HepG2 (cell line): ENCODE measurements around the gene CNTROB. TPM values are rescaled to one million over a fixed set of nuclear protein-coding genes. Genes with fewer than 3 reads are reported as not detected.

Experiments used
- ATM ChIP-seq: fragments of 450-650 bp; IDR thresholded peaks from 2 replicates; pipeline ENCODE4 v1.7.1; 2017; ENCODE audit warnings: mild to moderate bottlenecking, borderline replicate concordance
- ETV5 ChIP-seq: IDR thresholded peaks from 2 replicates; pipeline ENCODE4 v1.6.1; 2018; ENCODE audit warnings: missing biosample characterization, missing genetic modification reagents, inconsistent platforms, borderline replicate concordance
- FOSL2 ChIP-seq: sonication (generic); formaldehyde crosslinking; IDR thresholded peaks from 2 replicates; pipeline ENCODE4 v1.4.0; 2020; ENCODE audit warnings: missing genetic modification reagents
- IRF9 ChIP-seq: sonication (generic); formaldehyde crosslinking; IDR thresholded peaks from 2 replicates; pipeline ENCODE4 v1.8.0; 2022; ENCODE audit warnings: missing genetic modification reagents, mild to moderate bottlenecking, borderline replicate concordance
- JUNB ChIP-seq: sonication (generic); formaldehyde crosslinking; IDR thresholded peaks from 2 replicates; pipeline ENCODE4 v1.8.0; 2022; ENCODE audit warnings: missing genetic modification reagents, mild to moderate bottlenecking, borderline replicate concordance
- KLF6 ChIP-seq: IDR thresholded peaks from 2 replicates; pipeline ENCODE4 v1.8.0; 2016; ENCODE audit warnings: missing biosample characterization, missing genetic modification reagents
- MLLT10 ChIP-seq: sonication (generic); formaldehyde crosslinking; IDR thresholded peaks from 2 replicates; pipeline ENCODE4 v1.4.0; 2020; ENCODE audit warnings: missing genetic modification reagents
- MXD1 ChIP-seq: sonication (generic); formaldehyde crosslinking; IDR thresholded peaks from 2 replicates; pipeline ENCODE4 v1.4.0; 2020; ENCODE audit warnings: mild to moderate bottlenecking, missing genetic modification reagents
- NRL ChIP-seq: sonication (generic); formaldehyde crosslinking; IDR thresholded peaks from 2 replicates; pipeline ENCODE4 v1.5.0; 2020; ENCODE audit warnings: missing genetic modification reagents, mild to moderate bottlenecking, moderate library complexity, borderline replicate concordance
- RFX3 ChIP-seq: IDR thresholded peaks from 2 replicates; pipeline ENCODE4 v1.6.1; 2016; ENCODE audit warnings: missing biosample characterization, missing genetic modification reagents
- SCMH1 ChIP-seq: sonication (generic); formaldehyde crosslinking; IDR thresholded peaks from 2 replicates; pipeline ENCODE4 v1.9.0; 2021; ENCODE audit warnings: missing genetic modification reagents, mild to moderate bottlenecking, borderline replicate concordance
- TGIF2 ChIP-seq: IDR thresholded peaks from 2 replicates; pipeline ENCODE4 v1.6.1; 2016; ENCODE audit warnings: control low read depth, missing compliant biosample characterization
- ZBTB34 ChIP-seq: sonication (generic); formaldehyde crosslinking; IDR thresholded peaks from 2 replicates; pipeline ENCODE4 v1.8.0; 2022; ENCODE audit warnings: mild to moderate bottlenecking, missing genetic modification reagents
- ZGPAT ChIP-seq: IDR thresholded peaks from 2 replicates; pipeline ENCODE4 v1.6.1; 2016; ENCODE audit warnings: mild to moderate bottlenecking
- ZMAT3 ChIP-seq: sonication (generic); formaldehyde crosslinking; conservative IDR thresholded peaks from 2 replicates; pipeline ENCODE4 v1.7.0; 2021; ENCODE audit warnings: missing genetic modification reagents
- ZNF124 ChIP-seq: sonication (generic); formaldehyde crosslinking; IDR thresholded peaks from 2 replicates; pipeline ENCODE4 v1.4.0; 2020; ENCODE audit warnings: missing genetic modification reagents
- ZNF33A ChIP-seq: sonication (generic); formaldehyde crosslinking; IDR thresholded peaks from 2 replicates; pipeline ENCODE4 v1.5.1; 2020; ENCODE audit warnings: missing genetic modification reagents, mild to moderate bottlenecking, moderate library complexity, borderline replicate concordance
- ZNF629 ChIP-seq: sonication (generic); formaldehyde crosslinking; conservative IDR thresholded peaks from 2 replicates; pipeline ENCODE4 v1.5.0; 2020; ENCODE audit warnings: missing genetic modification reagents
- ZNF713 ChIP-seq: sonication (generic); formaldehyde crosslinking; IDR thresholded peaks from 2 replicates; pipeline ENCODE4 v1.4.0; 2020; ENCODE audit warnings: mild to moderate bottlenecking, missing genetic modification reagents
- ZNF766 ChIP-seq: sonication (generic); formaldehyde crosslinking; IDR thresholded peaks from 2 replicates; pipeline ENCODE4 v1.5.0; 2020; ENCODE audit warnings: missing genetic modification reagents, borderline replicate concordance
- ZNF883 ChIP-seq: sonication (generic); formaldehyde crosslinking; IDR thresholded peaks from 2 replicates; pipeline ENCODE4 v1.5.1; 2020; ENCODE audit warnings: mild to moderate bottlenecking, missing genetic modification reagents; ENCODE audit errors: not compliant biosample characterization
- polyA plus RNA-seq, 8 experiments: library from polyadenylated mRNA; depleted of rRNA in 3 of 8; stranded (reverse) in 7 of 8; unstranded in 1 of 8; fragments of >200 nt; fragmentation: Illumina TruSeq in 4 of 8; extraction: Trizol in 4 of 8; gene quantifications; 2 replicates each; pipeline versions ENCODE4 v1.2.1 to v1.2.3, GENCODE V29; 2011 to 2016; ENCODE audit warnings: low read depth in 4 of 8, missing spikeins in 1 of 8, mixed read lengths in 1 of 8; ENCODE audit not compliant: insufficient read depth in 1 of 8
- total RNA-seq, 5 experiments: library from RNA; depleted of rRNA; stranded (reverse); fragments of >200 nt; fragmentation: Illumina TruSeq; extraction: Trizol; gene quantifications; 2 replicates each; pipeline ENCODE4 v1.2.3, GENCODE V29; 2016; ENCODE audit warnings: low read depth in 1 of 5

CNTROB gene
- total and polyA plus RNA-seq, 2 of the 13 experiments (the other 11 are each of a cell fraction or from before 2014, with no cell fraction given), result 21.2 to 24.1 TPM

- TF ChIP-seq IRF9 (CRISPR knock-in tag) (no peak), ZBTB34 (0 out of 2 replicates have a peak, but pooled peaks have one; percentile 34), ZNF33A (no peak), ZNF713 (no peak), TGIF2 (CRISPR knock-in tag) (0 out of 2 replicates have a peak, but pooled peaks have one; percentile 53), MLLT10 (no peak), ZNF629 (CRISPR knock-in tag) (no peak), MXD1 (CRISPR knock-in tag) (peak; percentile 19; the same call in 1 of the 2 replicates), JUNB (CRISPR knock-in tag) (no peak), RFX3 (no peak), ZNF883 (CRISPR knock-in tag) (peak; percentile 66), SCMH1 (CRISPR knock-in tag) (no peak), KLF6 (CRISPR knock-in tag) (no peak), ZNF766 (no peak), ATM (no peak), ZGPAT (CRISPR knock-in tag) (no peak; the same call in 1 of the 2 replicates), NRL (CRISPR knock-in tag) (peak; percentile 71; the same call in 1 of the 2 replicates), ZNF124 (CRISPR knock-in tag) (no peak; the same call in 1 of the 2 replicates), ETV5 (CRISPR knock-in tag) (peak; percentile 61; the same call in 1 of the 2 replicates), ZMAT3 (CRISPR knock-in tag) (0 out of 2 replicates have a peak, but pooled peaks have one; percentile 48), FOSL2 (CRISPR knock-in tag) (peak; percentile 78)
Measured at GRCh38 chr17:7931709-7932482, at the start of gene CNTROB, which contains the start of gene TRAPPC1 (continued).
